Suprapubic skin (tissue), 4 donors: ENCODE results near the gene UBE2QL1. TPM values are rescaled to one million over a fixed set of nuclear protein-coding genes. Genes with fewer than 3 reads are reported as not detected.

Experiments
- DNase-seq, 2 donors: peaks; one replicate each; pipeline ENCODE4 v3.0.0-alpha.2; 2019; ENCODE audit warnings: low spot score in 2 of 2
- H3K27ac ChIP-seq: fragments of 200-600 bp; sonication (generic); one replicate; pipeline ENCODE4 v1.5.1; 2019
- H3K27me3 ChIP-seq: fragments of 200-600 bp; sonication (generic); one replicate; pipeline ENCODE4 v1.5.1; 2019
- H3K36me3 ChIP-seq: fragments of 200-600 bp; sonication (generic); one replicate; pipeline ENCODE4 v1.5.1; 2019
- H3K4me1 ChIP-seq: fragments of 200-600 bp; sonication (generic); one replicate; pipeline ENCODE4 v1.5.1; 2019
- H3K4me3 ChIP-seq: fragments of 200-600 bp; sonication (generic); one replicate; pipeline ENCODE4 v1.5.1; 2019; ENCODE audit warnings: mild to moderate bottlenecking
- H3K9me3 ChIP-seq: fragments of 200-600 bp; sonication (generic); one replicate; pipeline ENCODE4 v1.5.1; 2019
- CTCF ChIP-seq, 2 donors: fragments of 200-600 bp in 1 of 2; fragments of 450-650 bp in 1 of 2; sonication (generic) in 1 of 2; IDR thresholded peaks; one replicate each; pipeline ENCODE4 v1.5.1; 2016 to 2019; ENCODE audit warnings: antibody characterized with exemption in 2 of 2, mild to moderate bottlenecking in 1 of 2, moderate library complexity in 1 of 2
- EP300 ChIP-seq: sonication (generic); formaldehyde crosslinking; IDR thresholded peaks from one replicate; pipeline ENCODE4 v1.6.1; 2017; ENCODE audit warnings: antibody characterized with exemption
- POLR2A ChIP-seq, 2 donors: fragments of 450-650 bp; IDR thresholded peaks; one replicate each; pipeline ENCODE4 v1.6.1; 2017; ENCODE audit warnings: antibody characterized with exemption in 2 of 2, mild to moderate bottlenecking in 2 of 2, moderate library complexity in 2 of 2
- POLR2AphosphoS5 ChIP-seq, 3 donors: sonication (generic); formaldehyde crosslinking; IDR thresholded peaks; one replicate each; pipeline ENCODE4 v1.6.1; 2017; ENCODE audit warnings: antibody characterized with exemption in 3 of 3
- WGBS: methylation state at CpG from one replicate; pipeline ENCODE4 v1.1.5; 2018; 5-methylcytosine and 5-hydroxymethylcytosine counted together
- total RNA-seq, 4 donors: library from RNA; depleted of rRNA; stranded (reverse); fragments of >200 nt; gene quantifications; one replicate each; pipeline ENCODE4 v1.1.0, GENCODE V29; 2016

Gene UBE2QL1
- total RNA-seq, 4 donors from 2014 or later: 1.1 to 5.0 (median 3.2) TPM

- TF ChIP-seq CTCF (IDR thresholded peaks at IDR 0.05): no peak
- no peak for TF ChIP-seq POLR2A (IDR thresholded peaks at IDR 0.05)
- no peak for TF ChIP-seq EP300
- no peak for TF ChIP-seq POLR2AphosphoS5 (IDR thresholded peaks at IDR 0.05)
- DNase-seq: no peak
Observed at GRCh38 chr5:6541256-6542013, 92.8 kb downstream of the UBE2QL1 start.

GRCh38 chr5:6542421-6543345 lies 94.0 kb downstream of the UBE2QL1 start:
- WGBS: 89% methylated on average over 12 of the region's 12 CpGs
- H3K4me3 ChIP-seq: no peak overlapping the region
- H3K36me3 ChIP-seq: no peaks in the 10 kb centered on the region
- TF ChIP-seq EP300 (no peak), CTCF (IDR thresholded peaks at IDR 0.05) (no peak), POLR2A (IDR thresholded peaks at IDR 0.05) (no peak), POLR2AphosphoS5 (IDR thresholded peaks at IDR 0.05) (no peak)
- no peaks in the 10 kb centered on the region for H3K4me1 ChIP-seq
- no peak overlapping the region for H3K27ac ChIP-seq
- peak in 1 of 2 donors; percentile 61 for DNase-seq
- no peaks in the 10 kb centered on the region for H3K9me3 ChIP-seq
- no peaks in the 10 kb centered on the region for H3K27me3 ChIP-seq

More at GRCh38 chr5:6541256-6542013, 92.8 kb downstream of the UBE2QL1 start:
- no peaks in the 10 kb centered on the region for H3K27me3 ChIP-seq
- H3K4me1 ChIP-seq: no peaks in the 10 kb centered on the region
- 82% methylated on average over 5 of the region's 5 CpGs for WGBS
- H3K4me3 ChIP-seq: no peak overlapping the region
- H3K9me3 ChIP-seq: no peaks in the 10 kb centered on the region
- no peak overlapping the region for H3K27ac ChIP-seq
- no peaks in the 10 kb centered on the region for H3K36me3 ChIP-seq

- no peaks in the 10 kb centered on the region for H3K9me3 ChIP-seq
- H3K4me1 ChIP-seq: no peaks in the 10 kb centered on the region
- H3K36me3 ChIP-seq: no peaks in the 10 kb centered on the region
- H3K4me3 ChIP-seq: no peak overlapping the region
- 88% methylated on average over 6 of the region's 6 CpGs for WGBS
- no peaks in the 10 kb centered on the region for H3K27me3 ChIP-seq
- TF ChIP-seq CTCF (IDR thresholded peaks at IDR 0.05) (no peak), EP300 (no peak), POLR2A (IDR thresholded peaks at IDR 0.05) (no peak), POLR2AphosphoS5 (IDR thresholded peaks at IDR 0.05) (no peak)
- no peak overlapping the region for H3K27ac ChIP-seq
- peak in 1 of 2 donors; percentile 77 for DNase-seq
Observed at GRCh38 chr5:6543346-6543730, 94.7 kb downstream of the UBE2QL1 start.

GRCh38 chr5:6543830-6544560 lies 95.3 kb downstream of the UBE2QL1 start:
- TF ChIP-seq POLR2A (IDR thresholded peaks at IDR 0.05) (no peak), CTCF (IDR thresholded peaks at IDR 0.05) (no peak), EP300 (no peak), POLR2AphosphoS5 (IDR thresholded peaks at IDR 0.05) (no peak)
- DNase-seq: peak in 1 of 2 donors; percentile 28
- 89% methylated on average over 12 of the region's 12 CpGs for WGBS
- no peak overlapping the region for H3K27ac ChIP-seq
- H3K36me3 ChIP-seq: no peaks in the 10 kb centered on the region
- H3K4me1 ChIP-seq: no peaks in the 10 kb centered on the region
- no peaks in the 10 kb centered on the region for H3K27me3 ChIP-seq
- H3K9me3 ChIP-seq: no peaks in the 10 kb centered on the region
- no peak overlapping the region for H3K4me3 ChIP-seq

Other genes starting within 250 kb of the UBE2QL1 start
- 10 to 100 TPM; 20.1 to 38.8 (median 32.5) TPM for gene MED10, start 70.3 kb upstream of the UBE2QL1 start, total RNA-seq
- gene NSUN2, start 184.2 kb downstream of the UBE2QL1 start, total RNA-seq: 10 to 100 TPM; 48.8 to 90.8 (median 56.4) TPM
- 10 to 100 TPM; 62.7 to 86.8 (median 74.8) TPM for gene SRD5A1, start 184.6 kb downstream of the UBE2QL1 start, total RNA-seq